Stomach (tissue), 9 donors: Measurements from ENCODE around the gene RTTN. TPM values are rescaled to one million over a fixed set of nuclear protein-coding genes. Genes with fewer than 3 reads are reported as not detected.

ENCODE experiments used
- DNase-seq, 2 donors: peaks; one replicate each; pipeline versions ENCODE4 v3.0.0 to v3.0.0-alpha.2; 2013 to 2019
- H3K27ac ChIP-seq, 5 donors: fragments of 200-600 bp in 4 of 5; sonication (generic) in 4 of 5; one replicate each; pipeline ENCODE4 v1.5.1; 2013 to 2019; ENCODE audit warnings: mild to moderate bottlenecking in 1 of 5, moderate library complexity in 1 of 5
- H3K27me3 ChIP-seq, 3 donors: fragments of 200-600 bp; sonication (generic); one replicate each; pipeline ENCODE4 v1.5.1; 2017 to 2019; ENCODE audit warnings: mixed run types in 1 of 3
- H3K36me3 ChIP-seq, 4 donors: fragments of 200-600 bp; sonication (generic); 1 replicate in 3 of 4; 2 replicates in 1 of 4; pipeline ENCODE4 v1.5.1; 2016 to 2019
- H3K4me1 ChIP-seq, 4 donors: fragments of 200-600 bp; sonication (generic); one replicate each; pipeline ENCODE4 v1.5.1; 2016 to 2019
- H3K4me3 ChIP-seq, 4 donors: fragments of 200-600 bp; sonication (generic) in 3 of 4; one replicate each; pipeline ENCODE4 v1.5.1; 2016 to 2019; ENCODE audit warnings: mild to moderate bottlenecking in 1 of 4
- H3K9me3 ChIP-seq, 4 donors: fragments of 200-600 bp; sonication (generic); one replicate each; pipeline ENCODE4 v1.5.1; 2016 to 2019
- EP300 ChIP-seq: sonication (generic); formaldehyde crosslinking; IDR thresholded peaks from one replicate; pipeline ENCODE4 v1.6.1; 2017; ENCODE audit warnings: antibody characterized with exemption
- POLR2A ChIP-seq, 4 donors: fragments of 450-650 bp; IDR thresholded peaks; one replicate each; pipeline ENCODE4 v1.6.1; 2016; ENCODE audit warnings: antibody characterized with exemption in 4 of 4, control low read depth in 2 of 4, mild to moderate bottlenecking in 1 of 4, moderate library complexity in 1 of 4
- POLR2AphosphoS5 ChIP-seq, 3 donors: sonication (generic); formaldehyde crosslinking; IDR thresholded peaks; one replicate each; pipeline ENCODE4 v1.6.1; 2016; ENCODE audit warnings: antibody characterized with exemption in 3 of 3
- WGBS, 5 donors: extraction: QIAGEN DNeasy Blood & Tissue Kit in 3 of 5; methylation state at CpG; one replicate each; pipeline versions ENCODE4 v1.1.5 to v1.1.7; 2013 to 2018; 5-methylcytosine and 5-hydroxymethylcytosine counted together
- intact Hi-C: fragments of 100-400 bp; cut with DNase I; formaldehyde crosslinking; loops from one replicate; pipeline ENCODE4 v1.15.1; 2023; ENCODE audit warnings: low total_unique reads
- polyA plus RNA-seq, 3 donors: library from polyadenylated mRNA; stranded (reverse); fragments of 200-250 nt; gene quantifications; one replicate each; pipeline ENCODE4 v1.2.3, GENCODE V29; 2013
- total RNA-seq, 5 donors: library from RNA; depleted of rRNA; stranded (reverse); fragments of >200 nt; gene quantifications; one replicate each; pipeline versions ENCODE4 v1.1.0 to v1.2.3, GENCODE V29; 2014 to 2016
- TF ChIP-seq, protein P1 (sequence below), 7 experiments: fragments of 450-650 bp in 4 of 7; fragments of 200-600 bp in 3 of 7; sonication (generic) in 3 of 7; IDR thresholded peaks; one replicate each; pipeline ENCODE4 v1.5.1; 2016 to 2019; ENCODE audit warnings: antibody characterized with exemption in 7 of 7, control low read depth in 2 of 7, mild to moderate bottlenecking in 1 of 7
- donor health status: healthy with polysubstance abuse.
- donor health status: Bipolar disorder and iron deficiency.
- donor health status: healthy.

RTTN gene
- total and polyA plus RNA-seq, 8 donors = 2.1 to 52.1 (median 10.2) TPM

GRCh38 chr18:70085641-70086040 lies 119.8 kb downstream of the RTTN start:
- intact Hi-C loops = no loop called here
- H3K27me3 ChIP-seq = no peaks in the 10 kb centered on the region
- no peaks in the 10 kb centered on the region for H3K4me1 ChIP-seq
- DNase-seq = no peak
- no peak overlapping the region for H3K4me3 ChIP-seq
- 64 to 74% (median 69%) methylated on average over 5 of the region's 5 CpGs for WGBS, 5 donors
- TF ChIP-seq, protein P1, sequence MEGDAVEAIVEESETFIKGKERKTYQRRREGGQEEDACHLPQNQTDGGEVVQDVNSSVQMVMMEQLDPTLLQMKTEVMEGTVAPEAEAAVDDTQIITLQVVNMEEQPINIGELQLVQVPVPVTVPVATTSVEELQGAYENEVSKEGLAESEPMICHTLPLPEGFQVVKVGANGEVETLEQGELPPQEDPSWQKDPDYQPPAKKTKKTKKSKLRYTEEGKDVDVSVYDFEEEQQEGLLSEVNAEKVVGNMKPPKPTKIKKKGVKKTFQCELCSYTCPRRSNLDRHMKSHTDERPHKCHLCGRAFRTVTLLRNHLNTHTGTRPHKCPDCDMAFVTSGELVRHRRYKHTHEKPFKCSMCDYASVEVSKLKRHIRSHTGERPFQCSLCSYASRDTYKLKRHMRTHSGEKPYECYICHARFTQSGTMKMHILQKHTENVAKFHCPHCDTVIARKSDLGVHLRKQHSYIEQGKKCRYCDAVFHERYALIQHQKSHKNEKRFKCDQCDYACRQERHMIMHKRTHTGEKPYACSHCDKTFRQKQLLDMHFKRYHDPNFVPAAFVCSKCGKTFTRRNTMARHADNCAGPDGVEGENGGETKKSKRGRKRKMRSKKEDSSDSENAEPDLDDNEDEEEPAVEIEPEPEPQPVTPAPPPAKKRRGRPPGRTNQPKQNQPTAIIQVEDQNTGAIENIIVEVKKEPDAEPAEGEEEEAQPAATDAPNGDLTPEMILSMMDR (IDR thresholded peaks at IDR 0.05) = no peak
- TF ChIP-seq EP300 (no peak), POLR2A (IDR thresholded peaks at IDR 0.05) (no peak), POLR2AphosphoS5 (IDR thresholded peaks at IDR 0.05) (no peak)
- peaks cover 4 to 30% (median 18%) of the 10 kb centered on the region in 4 donors for H3K36me3 ChIP-seq
- no peak overlapping the region for H3K27ac ChIP-seq
- H3K9me3 ChIP-seq = no peaks in the 10 kb centered on the region

DNA sequence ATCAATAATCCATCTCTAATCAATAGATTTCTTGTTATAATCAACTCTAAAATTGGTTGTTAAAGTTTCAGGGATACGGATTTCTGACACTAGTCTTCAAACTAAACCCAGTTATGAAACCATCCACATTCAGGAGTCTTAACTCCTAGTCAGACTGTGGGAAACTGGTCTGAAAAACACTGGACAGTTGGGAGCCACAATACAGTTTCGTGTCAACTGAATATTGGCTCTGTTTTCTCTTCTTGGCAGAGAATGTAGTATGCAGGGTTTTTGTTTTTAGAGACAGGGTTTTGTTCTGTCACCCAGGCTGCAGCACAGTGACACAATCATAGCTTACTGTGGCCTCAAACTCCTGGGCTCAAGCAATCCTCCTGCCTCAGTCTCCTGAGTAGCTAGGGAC lies 123.1 kb downstream of the RTTN start:
- intact Hi-C loops = no loop called here
- H3K36me3 ChIP-seq = peaks cover under 1 to 10% (median 5%) of the 10 kb centered on the region in 4 donors
- no peak for TF ChIP-seq POLR2A (IDR thresholded peaks at IDR 0.05)
- TF ChIP-seq, protein P1 (IDR thresholded peaks at IDR 0.05) = no peak
- TF ChIP-seq POLR2AphosphoS5 (IDR thresholded peaks at IDR 0.05) = no peak
- TF ChIP-seq EP300 = no peak
- H3K4me1 ChIP-seq = no peaks in the 10 kb centered on the region
- no peaks in the 10 kb centered on the region for H3K9me3 ChIP-seq
- no peak overlapping the region for H3K27ac ChIP-seq
- no peak for DNase-seq
- no peaks in the 10 kb centered on the region for H3K27me3 ChIP-seq
- 83 to 95% (median 88%) methylated on average over 2 of the region's 2 CpGs for WGBS, 5 donors
- H3K4me3 ChIP-seq = no peak overlapping the region

DNA sequence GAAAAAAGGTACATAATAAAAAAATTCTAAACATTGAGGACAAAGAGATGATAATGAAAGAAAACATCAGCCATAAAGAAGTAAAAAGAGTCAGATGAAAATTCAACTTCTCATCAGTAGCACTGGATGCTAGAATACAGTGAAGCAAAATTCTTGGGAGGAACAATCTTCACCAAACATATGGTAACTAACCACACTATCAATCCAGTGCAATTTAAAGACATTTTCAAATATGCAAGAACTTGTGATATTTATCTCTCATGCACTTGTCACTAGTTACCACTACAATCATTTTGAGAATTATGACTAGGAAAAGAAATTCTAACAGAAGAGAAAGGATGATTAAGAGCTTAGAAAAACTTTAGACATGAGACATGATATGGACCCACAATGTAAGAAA lies 127.4 kb downstream of the RTTN start:
- H3K36me3 ChIP-seq = peaks cover 0 to 13% (median 9%) of the 10 kb centered on the region in 4 donors

DNA sequence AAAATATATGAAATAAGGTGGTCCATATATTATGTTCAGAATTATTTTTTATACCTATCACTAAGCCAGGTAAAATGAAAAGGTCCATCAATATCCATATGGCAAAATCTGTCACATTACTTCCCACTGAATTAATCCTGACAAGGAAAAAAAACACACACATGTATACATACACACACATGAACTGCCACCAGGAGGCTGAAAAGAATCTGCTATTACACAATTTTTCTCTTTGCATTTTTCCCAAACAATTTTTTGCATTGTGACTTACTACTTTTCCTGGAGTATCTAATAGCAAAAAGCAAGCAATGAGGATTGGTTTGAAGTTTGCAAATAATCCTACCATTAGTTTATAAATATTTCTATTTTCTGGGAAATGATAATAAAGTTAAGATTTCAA lies 129.6 kb downstream of the RTTN start:
- no peaks in the 10 kb centered on the region for H3K9me3 ChIP-seq
- no peaks in the 10 kb centered on the region for H3K4me1 ChIP-seq
- DNase-seq = no peak
- intact Hi-C loops = no loop called here
- H3K27me3 ChIP-seq = no peaks in the 10 kb centered on the region
- no peak for TF ChIP-seq EP300
- TF ChIP-seq, protein P1 (IDR thresholded peaks at IDR 0.05) = peak in 1 of 7 experiments; percentile 8
- no peak overlapping the region for H3K4me3 ChIP-seq
- peaks cover 0 to 8% (median 5%) of the 10 kb centered on the region in 4 donors for H3K36me3 ChIP-seq
- no peak overlapping the region for H3K27ac ChIP-seq

More for the DNA sequence above, 127.4 kb downstream of the RTTN start:
- Histone ChIP-seq H3K4me1 (no peaks in the 10 kb centered on the region), H3K27ac (no peak overlapping the region), H3K27me3 (no peaks in the 10 kb centered on the region), H3K4me3 (no peak overlapping the region), H3K9me3 (no peaks in the 10 kb centered on the region)
- no peak for DNase-seq
- intact Hi-C loops = no loop called here
- TF ChIP-seq, protein P1 (IDR thresholded peaks at IDR 0.05) = no peak
- TF ChIP-seq POLR2AphosphoS5 (IDR thresholded peaks at IDR 0.05) = no peak
- no peak for TF ChIP-seq EP300
- TF ChIP-seq POLR2A (IDR thresholded peaks at IDR 0.05) = no peak
